PC-9 (cell line): Measurements from ENCODE around the gene CALD1. TPM values are rescaled to one million over a fixed set of nuclear protein-coding genes. Genes with fewer than 3 reads are reported as not detected.

Experiments used
- BruUV-seq: library from RNA; stranded (reverse); fragments of 400-500 nt; replicated peaks from 2 replicates; lab custom pipeline; 2021; lab: Mats Ljungman, UMichigan
- CTCF ChIA-PET: fragments of 300-600 bp; sonication (Branson Sonifier 250); formaldehyde crosslinking; loops from one replicate; lab custom pipeline; 2022; ENCODE audit warnings: antibody characterized with exemption; lab: Charles Lee
- POLR2A ChIA-PET: fragments of 300-600 bp; sonication (Branson Sonifier 250); formaldehyde crosslinking; loops from one replicate; lab custom pipeline; 2022; ENCODE audit warnings: antibody characterized with exemption; ENCODE audit not compliant: unreplicated experiment; lab: Charles Lee
- DNase-seq, 2 experiments: peaks; one replicate each; pipeline versions ENCODE4 v3.0.0 to v3.0.0-alpha.2; 2015 to 2022; ENCODE audit warnings: mixed read lengths in 1 of 2
- H2AFZ ChIP-seq: fragments of 200-600 bp; sonication (generic); 2 replicates; pipeline ENCODE4 v1.8.1; 2017; ENCODE audit warnings: antibody characterized with exemption
- H3F3A ChIP-seq: fragments of 200-600 bp; sonication (generic); 2 replicates; pipeline ENCODE4 v1.8.1; 2017; ENCODE audit warnings: antibody characterized with exemption, mild to moderate bottlenecking, low read depth; ENCODE audit not compliant: insufficient read depth
- H3K27ac ChIP-seq: fragments of 200-600 bp; sonication (generic); 2 replicates; pipeline ENCODE4 v1.6.1; 2016; ENCODE audit warnings: mixed run types
- H3K27me3 ChIP-seq: fragments of 200-600 bp; sonication (generic); 2 replicates; pipeline ENCODE4 v1.6.1; 2016; ENCODE audit warnings: low read depth, mixed run types; ENCODE audit not compliant: insufficient read depth
- H3K36me3 ChIP-seq: fragments of 200-600 bp; sonication (generic); 2 replicates; pipeline ENCODE4 v1.6.1; 2016; ENCODE audit warnings: low read depth, mixed run types
- H3K4me1 ChIP-seq: fragments of 200-600 bp; sonication (generic); replicated peaks from 2 replicates; pipeline ENCODE4 v1.6.1; 2016; ENCODE audit warnings: mixed run types; ENCODE audit not compliant: insufficient read depth
- H3K4me2 ChIP-seq: fragments of 200-600 bp; sonication (generic); 2 replicates; pipeline ENCODE4 v1.6.1; 2017; ENCODE audit warnings: mixed run types
- H3K4me3 ChIP-seq: fragments of 200-600 bp; sonication (generic); 2 replicates; pipeline ENCODE4 v1.6.1; 2016; ENCODE audit warnings: mixed run types
- H3K79me2 ChIP-seq: fragments of 200-600 bp; sonication (generic); 2 replicates; pipeline ENCODE4 v1.6.1; 2017; ENCODE audit warnings: low read depth, mixed run types
- H3K9me2 ChIP-seq: fragments of 200-600 bp; sonication (generic); 2 replicates; pipeline ENCODE4 v1.8.1; 2017; ENCODE audit warnings: mild to moderate bottlenecking; ENCODE audit not compliant: insufficient read depth
- H3K9me3 ChIP-seq: fragments of 200-600 bp; sonication (generic); 2 replicates; pipeline ENCODE4 v1.8.1; 2016; ENCODE audit warnings: low read depth; ENCODE audit not compliant: insufficient read depth
- H4K20me1 ChIP-seq: fragments of 200-600 bp; sonication (generic); 2 replicates; pipeline ENCODE4 v1.8.1; 2017; ENCODE audit not compliant: insufficient read depth
- CTCF ChIP-seq: fragments of 200-600 bp; sonication (generic); conservative IDR thresholded peaks from 2 replicates; pipeline ENCODE4 v1.6.1; 2017; ENCODE audit warnings: mixed run types, antibody characterized with exemption, mild to moderate bottlenecking, moderate library complexity
- EZH2 ChIP-seq: fragments of 200-600 bp; sonication (generic); IDR thresholded peaks from 2 replicates; pipeline ENCODE4 v1.8.0; 2017; ENCODE audit warnings: antibody characterized with exemption, low read depth
- intact Hi-C: fragments of 100-400 bp; cut with micrococcal nuclease; formaldehyde crosslinking; loops from one replicate; pipeline ENCODE4 v1.10.0; 2022; ENCODE audit not compliant: unreplicated experiment
- total RNA-seq: library from RNA; stranded (reverse); gene quantifications from 2 replicates; pipeline ENCODE4 v1.2.3, GENCODE V29; 2021

CALD1 gene
- total RNA-seq, 1 experiment from 2014 or later = 84.4 TPM

- CTCF ChIA-PET = no interaction called here
- H3K4me3 ChIP-seq = no peak overlapping the region
- intact Hi-C loops = no loop called here
- 0 out of 2 replicates have a peak, but pooled peaks cover 4% of the 10 kb centered on the region for H3K4me1 ChIP-seq
- BruUV-seq = no TSS peak
- no peak for DNase-seq
- no peak for TF ChIP-seq CTCF
- TF ChIP-seq EZH2 = no peak
- no peaks in the 10 kb centered on the region for H3K27me3 ChIP-seq
- no peaks in the 10 kb centered on the region for H4K20me1 ChIP-seq
- no peaks in the 10 kb centered on the region for H3K36me3 ChIP-seq
- no peaks in the 10 kb centered on the region for H3K9me2 ChIP-seq
- H3K4me2 ChIP-seq = no peak overlapping the region
- no peaks in the 10 kb centered on the region for H3F3A ChIP-seq
- no peaks in the 10 kb centered on the region for H3K79me2 ChIP-seq
- H3K27ac ChIP-seq = no peak overlapping the region
- no peak overlapping the region for H2AFZ ChIP-seq
- POLR2A ChIA-PET = interaction anchor here (0.6 kb wide), 1 partner anchor 41 kb away, joined by 3 read pairs; no protein-coding TSS in a partner anchor
- no peaks in the 10 kb centered on the region for H3K9me3 ChIP-seq
These were observed 90.7 kb downstream of the CALD1 start for GRCh38 chr7:134870156-134870555.

DNA sequence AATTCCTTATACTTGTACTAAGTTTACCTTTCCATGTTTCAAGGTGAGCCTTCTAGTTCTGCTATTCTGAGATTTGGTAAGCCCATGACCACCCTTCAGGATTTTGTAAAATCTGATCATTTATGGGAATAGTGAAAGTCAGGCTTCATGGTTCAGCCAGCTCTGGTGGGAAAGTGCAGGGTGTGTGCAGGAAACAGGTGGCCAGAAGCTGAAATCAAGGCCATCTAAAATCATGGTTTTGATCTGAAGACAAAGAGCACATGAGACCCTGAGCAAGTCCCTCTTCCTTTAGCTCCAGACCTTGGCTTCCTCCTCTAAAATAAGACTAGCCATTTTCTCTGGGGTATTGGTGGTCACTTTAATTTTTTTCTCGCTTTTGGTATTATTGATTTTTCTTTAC, 91.3 kb downstream of the CALD1 start:
- Histone ChIP-seq H3K27ac (no peak overlapping the region), H3K27me3 (no peaks in the 10 kb centered on the region), H3K4me2 (no peak overlapping the region), H3K9me3 (no peaks in the 10 kb centered on the region), H2AFZ (no peak overlapping the region), H3K36me3 (no peaks in the 10 kb centered on the region), H3K4me1 (0 out of 2 replicates have a peak, but pooled peaks cover 4% of the 10 kb centered on the region), H3K9me2 (no peaks in the 10 kb centered on the region), H3K4me3 (no peak overlapping the region), H4K20me1 (no peaks in the 10 kb centered on the region), H3F3A (no peaks in the 10 kb centered on the region), H3K79me2 (no peaks in the 10 kb centered on the region)
- CTCF ChIA-PET = no interaction called here
- TF ChIP-seq EZH2 = no peak
- TF ChIP-seq CTCF = no peak
- no peak for DNase-seq
- BruUV-seq = no TSS peak
- intact Hi-C loops = no loop called here
- POLR2A ChIA-PET = interaction anchor here (0.6 kb wide), 1 partner anchor 41 kb away, joined by 3 read pairs; no protein-coding TSS in a partner anchor

DNA sequence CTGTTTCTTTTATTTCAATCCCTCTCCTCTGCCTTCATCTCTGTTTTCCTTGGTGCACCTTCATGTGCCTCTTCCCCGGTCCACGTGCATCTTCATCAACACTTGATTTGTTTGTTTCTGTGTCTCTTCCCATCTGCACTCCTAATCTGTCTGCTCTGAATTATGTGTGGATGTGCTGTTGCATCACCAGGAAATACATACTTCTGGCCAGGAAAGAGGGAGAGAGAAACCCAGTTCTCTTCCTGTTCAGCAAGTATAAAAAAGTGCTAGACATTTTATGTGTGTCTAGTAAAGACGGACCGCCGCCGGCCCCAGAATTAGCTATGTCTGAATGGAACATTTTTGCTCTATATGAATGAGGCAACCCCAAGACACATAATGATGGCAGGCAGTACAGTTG, 93.8 kb downstream of the CALD1 start:
- Histone ChIP-seq H3K79me2 (no peaks in the 10 kb centered on the region), H3K9me2 (no peaks in the 10 kb centered on the region), H3K4me2 (no peak overlapping the region), H3K27me3 (no peaks in the 10 kb centered on the region), H3K4me1 (0 out of 2 replicates have a peak, but pooled peaks cover 4% of the 10 kb centered on the region), H3K27ac (no peak overlapping the region), H3K36me3 (no peaks in the 10 kb centered on the region), H3F3A (no peaks in the 10 kb centered on the region), H2AFZ (no peak overlapping the region), H3K9me3 (no peaks in the 10 kb centered on the region), H4K20me1 (no peaks in the 10 kb centered on the region), H3K4me3 (no peak overlapping the region)
- no peak for DNase-seq
- ChIA-PET POLR2A (no interaction called here), CTCF (no interaction called here)
- no peak for TF ChIP-seq CTCF
- no peak for TF ChIP-seq EZH2
- no TSS peak for BruUV-seq
- intact Hi-C loops = no loop called here
